PC-3 (cell line): Measurements from ENCODE around the gene MARCHF11. TPM values are rescaled to one million over a fixed set of nuclear protein-coding genes. Genes with fewer than 3 reads are reported as not detected.

Experiments used
- ATAC-seq: fragments of 200-7000 bp; cut with Tn5 transposase; 2 replicates; pipeline ENCODE4 v1.9.1; 2020; ENCODE audit warnings: mild to moderate bottlenecking, moderate library complexity
- BruUV-seq: library from RNA; stranded (reverse); fragments of 400-500 nt; replicated peaks from 2 replicates; lab custom pipeline; 2021; lab: Mats Ljungman, UMichigan
- CTCF ChIA-PET: fragments of 300-600 bp; sonication (Branson Sonifier 250); formaldehyde crosslinking; loops from one replicate; lab custom pipeline; 2022; ENCODE audit warnings: antibody characterized with exemption; lab: Charles Lee
- POLR2A ChIA-PET: fragments of 300-600 bp; sonication (Branson Sonifier 250); formaldehyde crosslinking; loops from one replicate; lab custom pipeline; 2022; ENCODE audit warnings: antibody characterized with exemption; ENCODE audit not compliant: unreplicated experiment; lab: Charles Lee
- DNase-seq: peaks from one replicate; pipeline ENCODE4 v3.0.0-alpha.2; 2015
- H2AFZ ChIP-seq: fragments of 300-600 bp; sonication (generic); 2 replicates; pipeline ENCODE4 v1.6.0; 2016; ENCODE audit warnings: antibody characterized with exemption, low read length
- H3F3A ChIP-seq: fragments of 300-600 bp; sonication (generic); one replicate; pipeline ENCODE4 v1.6.0; 2017; ENCODE audit warnings: antibody characterized with exemption, low read length, control low read depth, mild to moderate bottlenecking; ENCODE audit not compliant: unreplicated experiment
- H3K27ac ChIP-seq: fragments of 300-600 bp; sonication (generic); 2 replicates; pipeline ENCODE4 v1.5.1; 2016; ENCODE audit warnings: mild to moderate bottlenecking, low read length
- H3K27me3 ChIP-seq: fragments of 300-600 bp; sonication (generic); 2 replicates; pipeline ENCODE4 v1.6.1; 2016; ENCODE audit warnings: low read length, mixed read lengths
- H3K36me3 ChIP-seq: fragments of 300-600 bp; sonication (generic); 2 replicates; pipeline ENCODE4 v1.6.1; 2016; ENCODE audit warnings: low read depth, mixed run types, low read length, mixed read lengths
- H3K4me1 ChIP-seq: fragments of 300-600 bp; sonication (generic); 2 replicates; pipeline ENCODE4 v1.5.1; 2016; ENCODE audit warnings: low read length; ENCODE audit not compliant: insufficient read depth
- H3K4me2 ChIP-seq: fragments of 300-600 bp; sonication (generic); 2 replicates; pipeline ENCODE4 v1.6.0; 2016; ENCODE audit warnings: low read length
- H3K4me3 ChIP-seq: fragments of 300-600 bp; sonication (generic); 2 replicates; pipeline ENCODE4 v1.5.1; 2016; ENCODE audit warnings: mild to moderate bottlenecking, low read length, mixed read lengths
- H3K79me2 ChIP-seq: fragments of 300-600 bp; sonication (generic); 2 replicates; pipeline ENCODE4 v1.6.1; 2017; ENCODE audit warnings: low read length, mixed read lengths
- H3K9ac ChIP-seq: fragments of 300-600 bp; sonication (generic); 2 replicates; pipeline ENCODE4 v1.6.0; 2016; ENCODE audit warnings: mild to moderate bottlenecking, low read length
- H3K9me2 ChIP-seq: fragments of 300-600 bp; sonication (generic); replicated peaks from 2 replicates; pipeline ENCODE4 v1.6.1; 2016; ENCODE audit warnings: mixed run types, low read length, mixed read lengths
- H3K9me3 ChIP-seq: fragments of 300-600 bp; sonication (generic); 2 replicates; pipeline ENCODE4 v1.6.1; 2016; ENCODE audit warnings: low read length, mixed read lengths
- H4K20me1 ChIP-seq: fragments of 300-600 bp; sonication (generic); 2 replicates; pipeline ENCODE4 v1.6.1; 2016; ENCODE audit warnings: low read length, mixed read lengths
- CTCF ChIP-seq: fragments of 300-600 bp; sonication (generic); conservative IDR thresholded peaks from 2 replicates; pipeline ENCODE4 v1.5.1; 2017; ENCODE audit warnings: antibody characterized with exemption, low read depth, mild to moderate bottlenecking, low read length
- EZH2 ChIP-seq: fragments of 300-600 bp; sonication (generic); IDR thresholded peaks from one replicate; pipeline ENCODE4 v1.6.1; 2017; ENCODE audit warnings: antibody characterized with exemption, mild to moderate bottlenecking, low read length; ENCODE audit not compliant: unreplicated experiment
- EZH2phosphoT487 ChIP-seq: fragments of 300-600 bp; sonication (generic); IDR thresholded peaks from 2 replicates; pipeline ENCODE4 v1.6.1; 2018; ENCODE audit warnings: mild to moderate bottlenecking, antibody characterized with exemption, low read length, borderline replicate concordance
- intact Hi-C: fragments of 100-400 bp; cut with micrococcal nuclease; formaldehyde crosslinking; loops from 2 replicates; pipeline ENCODE4 v1.9.0; 2023
- total RNA-seq: library from RNA; depleted of rRNA; stranded (reverse); fragments of >200 nt; gene quantifications from 2 replicates; pipeline ENCODE4 v1.2.3, GENCODE V29; 2014

MARCHF11 gene
- total RNA-seq, 1 experiment from 2014 or later: not detected

GRCh38 chr5:16090270-16090669 is 89.3 kb downstream of the MARCHF11 start:
- Histone ChIP-seq H3K27me3 (no peaks in the 10 kb centered on the region), H3K4me3 (no peak overlapping the region), H4K20me1 (no peaks in the 10 kb centered on the region), H3K9me3 (no peaks in the 10 kb centered on the region), H3K36me3 (no peaks in the 10 kb centered on the region), H3K27ac (no peak overlapping the region), H3F3A (no peaks in the 10 kb centered on the region), H2AFZ (no peak overlapping the region), H3K79me2 (no peaks in the 10 kb centered on the region), H3K4me2 (no peak overlapping the region), H3K4me1 (no peaks in the 10 kb centered on the region), H3K9ac (no peak overlapping the region), H3K9me2 (no peaks in the 10 kb centered on the region)
- DNase-seq: no peak
- ChIA-PET POLR2A (no interaction called here), CTCF (no interaction called here)
- TF ChIP-seq EZH2phosphoT487 (no peak), EZH2 (no peak), CTCF (no peak)
- BruUV-seq: no TSS peak
- no peak for ATAC-seq
- intact Hi-C loops: no loop called here

- Histone ChIP-seq H4K20me1 (no peaks in the 10 kb centered on the region), H3K9me2 (no peaks in the 10 kb centered on the region), H3K4me1 (no peaks in the 10 kb centered on the region), H3F3A (no peaks in the 10 kb centered on the region), H3K27ac (no peak overlapping the region), H3K9ac (no peak overlapping the region), H2AFZ (no peak overlapping the region), H3K36me3 (no peaks in the 10 kb centered on the region), H3K4me3 (no peak overlapping the region), H3K27me3 (peaks cover 9% of the 10 kb centered on the region; the same call in 1 of the 2 replicates), H3K9me3 (0 out of 2 replicates have a peak, but pooled peaks cover 5% of the 10 kb centered on the region), H3K79me2 (no peaks in the 10 kb centered on the region), H3K4me2 (no peak overlapping the region)
- TF ChIP-seq EZH2 (no peak), CTCF (no peak), EZH2phosphoT487 (no peak)
- DNase-seq: no peak
- POLR2A ChIA-PET: no interaction called here
- BruUV-seq: no TSS peak
- intact Hi-C loops: no loop called here
- CTCF ChIA-PET: no interaction called here
- no peak for ATAC-seq
Measured at GRCh38 chr5:16082982-16083381, 96.6 kb downstream of the MARCHF11 start.

GRCh38 chr5:16082053-16082452 is 97.5 kb downstream of the MARCHF11 start:
- Histone ChIP-seq H3K27ac (no peak overlapping the region), H3K9me3 (0 out of 2 replicates have a peak, but pooled peaks cover 5% of the 10 kb centered on the region), H3K4me1 (no peaks in the 10 kb centered on the region), H3K4me3 (no peak overlapping the region), H3K9ac (no peak overlapping the region), H4K20me1 (no peaks in the 10 kb centered on the region), H3K9me2 (no peaks in the 10 kb centered on the region), H3K79me2 (no peaks in the 10 kb centered on the region), H2AFZ (no peak overlapping the region), H3K27me3 (peaks cover 9% of the 10 kb centered on the region; the same call in 1 of the 2 replicates), H3F3A (no peaks in the 10 kb centered on the region), H3K36me3 (no peaks in the 10 kb centered on the region), H3K4me2 (no peak overlapping the region)
- no peak for DNase-seq
- CTCF ChIA-PET: no interaction called here
- POLR2A ChIA-PET: no interaction called here
- no peak for TF ChIP-seq EZH2
- no peak for TF ChIP-seq EZH2phosphoT487
- no peak for TF ChIP-seq CTCF
- ATAC-seq: no peak
- intact Hi-C loops: no loop called here
- no TSS peak for BruUV-seq
